NCI-H2081 (cell line): ENCODE data around the gene ZNF324.
"Not testable (repeated sequence)": the region's sequence is repeated elsewhere in the genome, so short reads cannot be mapped to it uniquely, and the experiment has no call there.

ENCODE experiments used
- DNase-seq, 2 experiments: peaks; one replicate each; lab custom pipeline; 2025; lab: John Stamatoyannopoulos, UW

The ZNF324 gene

DNA sequence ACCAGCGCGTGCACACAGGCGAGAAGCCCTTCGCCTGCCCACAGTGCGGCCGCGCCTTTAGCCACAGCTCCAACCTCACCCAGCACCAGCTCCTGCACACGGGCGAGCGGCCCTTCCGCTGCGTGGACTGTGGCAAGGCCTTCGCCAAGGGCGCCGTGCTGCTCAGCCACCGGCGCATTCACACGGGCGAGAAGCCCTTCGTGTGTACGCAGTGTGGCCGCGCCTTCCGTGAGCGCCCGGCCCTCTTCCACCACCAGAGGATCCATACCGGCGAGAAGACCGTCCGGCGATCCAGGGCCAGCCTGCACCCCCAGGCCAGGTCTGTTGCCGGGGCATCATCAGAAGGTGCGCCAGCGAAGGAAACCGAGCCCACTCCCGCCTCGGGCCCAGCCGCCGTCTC is 4.9 kb downstream of the ZNF324 start:
- DNase-seq: no peak

DNA sequence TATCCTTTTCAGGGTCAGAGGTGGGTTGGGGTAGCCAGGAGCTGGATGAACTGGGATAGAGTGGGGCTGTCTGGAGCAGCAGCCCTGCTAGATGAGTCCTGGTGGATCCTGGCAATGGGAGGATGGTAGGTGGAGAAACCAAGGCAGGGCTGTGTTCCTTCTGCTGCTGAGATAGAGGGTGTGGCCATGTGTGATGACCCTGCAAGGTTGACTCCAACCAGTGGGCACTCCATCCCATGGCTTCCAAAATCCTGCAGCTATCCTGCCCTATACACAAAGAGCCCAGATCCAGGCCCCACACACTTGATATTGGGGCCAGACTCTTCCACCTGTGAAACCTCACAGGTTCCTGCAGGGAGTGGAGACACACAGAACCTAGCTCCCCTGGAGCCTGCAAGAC is 6.9 kb downstream of the ZNF324 start:
- DNase-seq: no peak

DNA sequence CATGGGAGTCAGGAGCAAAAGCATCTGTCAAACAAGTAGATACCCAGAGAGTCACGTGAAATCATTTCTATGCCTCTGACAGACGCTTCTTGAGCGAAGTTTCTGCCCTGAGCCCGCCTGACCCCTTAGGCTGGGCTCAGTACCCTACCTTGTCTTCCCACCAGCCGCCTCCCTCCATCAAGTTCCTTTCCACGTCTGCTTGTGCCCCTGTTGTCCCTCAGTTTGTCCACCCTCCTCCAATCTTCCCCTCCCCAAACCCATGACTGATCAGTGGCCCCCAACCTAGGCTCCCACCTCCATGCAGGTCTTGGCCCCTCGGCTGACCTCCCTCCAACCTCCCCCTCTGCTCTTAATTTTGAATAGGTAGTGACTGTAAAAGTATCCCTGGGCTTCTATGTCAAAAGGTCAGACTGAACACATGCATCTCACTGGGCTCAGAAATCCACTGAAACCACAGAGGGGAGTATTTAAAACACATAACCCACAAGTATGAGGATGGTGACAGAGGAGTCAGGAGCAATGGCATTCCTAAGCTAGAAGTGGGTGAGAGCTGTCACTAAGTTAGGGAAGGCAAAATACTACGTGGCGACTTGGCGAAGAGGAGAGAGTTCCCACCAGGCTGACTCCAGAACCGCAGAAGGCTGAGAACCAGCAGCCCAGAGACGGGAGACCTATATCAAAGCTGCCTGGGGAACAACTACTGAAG is 7.6 kb downstream of the ZNF324 start:
- no peak for DNase-seq

DNA sequence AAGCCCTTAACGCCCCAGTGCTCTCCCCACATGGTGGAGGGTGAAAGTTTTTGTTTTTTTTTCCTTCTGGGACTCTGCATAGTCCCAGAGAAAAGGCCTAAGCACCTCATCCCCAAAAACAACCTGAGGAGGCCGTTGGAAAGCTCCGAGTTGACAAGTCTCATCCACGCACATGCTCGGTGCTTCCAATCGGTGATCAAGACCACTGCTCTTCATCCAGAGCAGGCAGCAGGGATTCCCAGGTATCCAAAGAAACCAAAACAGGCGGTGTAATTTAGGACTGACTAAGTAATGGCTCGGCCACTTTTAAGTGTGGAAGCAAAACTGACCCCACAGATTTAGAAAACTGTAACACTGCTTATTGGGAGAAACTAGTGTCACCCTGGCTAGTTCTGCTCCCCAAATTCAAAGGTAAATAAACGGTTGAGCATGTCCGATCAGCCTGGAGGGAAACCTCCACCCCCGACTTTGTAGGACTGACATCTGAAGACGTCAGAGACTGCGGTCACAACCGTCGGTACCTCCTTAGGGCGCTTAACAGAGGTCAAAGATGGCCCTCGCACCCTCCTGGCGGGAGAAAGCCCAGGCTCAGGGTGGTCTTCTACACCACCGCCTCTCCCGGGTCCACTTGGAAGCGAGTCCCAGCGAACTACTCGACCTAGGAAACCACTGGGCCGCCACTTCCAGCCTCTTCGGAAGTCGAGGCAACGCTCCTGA is 8.3 kb downstream of the ZNF324 start:
- DNase-seq: no peak

DNA sequence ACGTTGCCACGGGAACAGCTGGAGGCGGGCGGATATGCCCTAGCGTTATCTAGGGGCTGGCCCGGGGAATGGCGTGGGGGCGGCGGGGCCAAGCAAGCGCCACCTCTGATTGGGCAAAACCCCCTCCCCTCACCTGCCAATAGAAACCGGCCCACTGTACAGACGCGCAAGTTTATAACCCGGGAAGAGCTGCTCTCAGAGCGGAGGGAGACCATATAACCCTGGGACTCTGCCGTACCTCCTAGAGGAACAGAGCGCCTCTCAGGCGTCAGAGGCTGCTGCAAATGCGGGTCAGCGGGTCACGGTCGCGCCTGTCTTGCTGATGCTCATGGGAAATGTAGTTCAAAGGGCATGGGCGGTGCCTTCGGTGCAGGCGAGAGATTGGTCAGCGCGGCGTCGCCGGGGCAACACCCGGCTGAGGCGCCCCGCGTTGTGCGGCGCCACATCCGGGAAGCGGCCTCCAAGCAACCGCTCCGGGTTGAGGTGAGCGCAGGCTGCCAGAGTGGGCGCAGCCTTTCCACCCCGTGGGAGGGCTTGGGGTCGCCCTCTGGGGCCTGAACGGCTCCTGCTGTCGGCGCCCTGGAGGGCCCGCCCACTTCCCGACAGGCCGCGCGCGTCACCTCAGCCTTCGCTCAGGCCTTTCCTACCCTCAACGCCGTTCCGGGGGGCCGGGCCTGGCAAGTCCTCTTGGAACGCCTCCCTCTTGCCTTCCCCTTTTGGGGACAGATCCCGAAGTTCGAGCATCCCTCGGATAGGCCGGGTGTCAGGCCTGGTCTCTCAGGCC is 9.0 kb downstream of the ZNF324 start, which contains the start of gene ZNF446:
Gene ZNF446, plus strand, starts transcription at position 639 of the 784 bp plus-strand sequence. CDS start 867 bp downstream, outside the sequence.
- DNase-seq: peak; percentile 93 to 96

DNA sequence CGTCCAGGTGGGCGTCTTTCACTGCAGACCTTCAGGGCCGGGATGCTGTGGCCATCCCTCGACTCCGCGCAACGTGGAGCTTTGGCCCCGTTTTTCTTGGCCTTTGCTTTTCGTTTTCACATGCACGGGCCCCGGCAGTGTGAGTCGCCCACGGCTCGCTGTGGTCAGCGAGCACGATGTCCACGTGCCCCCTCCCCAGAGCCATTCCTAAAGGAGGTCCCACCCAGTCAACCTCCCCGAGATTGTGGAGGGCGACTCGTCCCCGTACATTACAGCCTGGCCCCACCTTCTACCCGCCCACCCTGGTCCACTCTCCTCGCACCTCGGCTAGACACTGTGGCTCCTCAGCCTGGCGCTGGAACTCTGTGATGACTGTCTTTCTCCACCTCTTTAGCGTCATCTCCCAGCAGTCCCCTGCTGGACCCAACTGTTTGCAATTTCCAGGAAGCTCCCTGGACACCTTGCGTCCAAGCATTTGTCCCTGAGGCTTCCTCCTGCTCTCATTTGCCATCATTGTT is 9.7 kb downstream of the ZNF324 start:
- peak in 1 of 2 experiments; percentile 7 for DNase-seq

DNA sequence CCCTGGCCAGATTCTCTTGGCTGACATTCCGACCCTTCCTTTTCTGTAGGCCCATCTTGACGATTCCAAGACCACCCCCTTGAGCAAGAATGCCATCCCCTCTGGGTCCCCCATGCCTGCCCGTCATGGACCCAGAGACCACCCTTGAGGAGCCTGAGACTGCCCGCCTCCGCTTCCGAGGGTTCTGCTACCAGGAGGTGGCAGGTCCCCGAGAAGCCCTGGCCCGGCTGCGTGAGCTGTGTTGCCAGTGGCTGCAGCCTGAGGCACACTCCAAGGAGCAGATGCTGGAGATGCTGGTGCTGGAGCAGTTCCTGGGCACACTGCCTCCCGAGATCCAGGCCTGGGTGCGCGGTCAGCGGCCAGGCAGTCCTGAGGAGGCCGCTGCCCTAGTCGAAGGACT is 10.2 kb downstream of the ZNF324 start:
- no peak for DNase-seq

DNA sequence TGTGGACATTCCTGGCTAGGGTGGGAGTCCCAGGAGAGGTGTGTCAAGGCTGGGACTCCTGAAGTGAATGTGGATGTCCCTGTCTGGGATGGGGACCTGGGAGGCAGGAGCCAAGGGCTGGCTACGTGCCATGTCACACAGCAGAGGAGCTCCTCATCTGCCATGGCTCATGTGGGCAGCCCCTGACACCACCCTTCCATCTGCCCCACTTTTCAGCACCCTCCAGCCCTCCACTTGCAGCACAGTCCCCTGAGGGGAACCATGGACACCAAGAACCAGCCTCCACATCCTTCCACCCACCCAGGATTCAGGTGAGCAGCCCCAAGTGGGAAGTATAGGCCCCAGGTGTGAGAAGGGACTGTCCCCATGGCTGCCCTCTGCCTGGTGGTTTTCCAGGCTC is 11.0 kb downstream of the ZNF324 start:
- no peak for DNase-seq

DNA sequence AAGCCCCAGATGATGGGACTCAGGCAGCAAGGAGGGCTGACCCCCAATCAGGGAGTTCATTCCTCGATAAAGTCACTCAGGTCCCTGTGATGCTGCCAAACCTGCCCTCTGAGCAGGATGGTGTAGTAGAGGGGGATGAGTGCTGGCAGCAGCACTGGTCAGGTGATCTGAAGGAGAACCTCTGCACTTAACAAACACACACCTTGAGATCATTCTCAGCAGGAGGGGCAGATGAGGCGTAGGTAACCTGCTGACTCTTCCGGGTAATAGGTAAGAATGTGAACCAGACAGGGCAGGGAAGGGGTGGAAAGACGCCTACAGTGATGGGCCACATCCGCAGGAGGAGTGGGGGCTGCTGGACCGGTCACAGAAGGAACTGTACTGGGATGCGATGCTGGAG is 12.4 kb downstream of the ZNF324 start:
- no peak for DNase-seq

DNA sequence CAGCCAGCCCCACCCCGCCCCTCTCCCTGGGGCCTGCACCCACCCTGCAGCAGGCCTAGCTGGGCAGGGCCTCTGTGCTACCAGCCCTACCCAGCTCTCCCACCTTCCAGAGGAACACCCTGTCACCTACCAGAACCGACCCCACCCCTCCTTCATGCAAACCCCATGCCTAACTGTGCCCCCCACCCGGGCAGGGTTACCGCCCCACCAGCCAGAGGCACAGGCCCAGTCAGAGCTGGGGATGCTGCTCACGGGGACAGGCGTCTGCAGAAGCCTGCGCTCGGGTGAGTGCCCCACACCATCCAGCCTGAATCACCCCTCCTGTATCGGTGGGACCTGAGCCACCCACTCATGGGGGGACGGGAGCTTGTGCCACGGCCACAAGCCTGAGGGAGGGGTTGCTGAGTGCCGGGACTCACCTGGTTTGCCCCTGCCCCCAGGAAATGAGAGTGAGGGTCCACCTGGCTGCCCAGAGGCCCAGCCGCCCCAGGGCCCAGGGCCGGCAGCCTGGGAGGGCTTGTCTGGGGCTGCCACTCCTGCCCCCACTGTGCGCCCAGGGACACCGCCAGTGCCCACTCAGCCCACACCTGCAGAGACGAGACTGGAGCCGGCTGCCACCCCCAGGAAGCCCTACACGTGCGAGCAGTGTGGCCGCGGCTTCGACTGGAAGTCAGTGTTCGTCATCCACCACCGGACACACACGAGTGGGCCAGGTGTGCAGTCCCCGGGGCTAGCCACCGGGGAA is 13.0 kb downstream of the ZNF324 start:
- no peak for DNase-seq

DNA sequence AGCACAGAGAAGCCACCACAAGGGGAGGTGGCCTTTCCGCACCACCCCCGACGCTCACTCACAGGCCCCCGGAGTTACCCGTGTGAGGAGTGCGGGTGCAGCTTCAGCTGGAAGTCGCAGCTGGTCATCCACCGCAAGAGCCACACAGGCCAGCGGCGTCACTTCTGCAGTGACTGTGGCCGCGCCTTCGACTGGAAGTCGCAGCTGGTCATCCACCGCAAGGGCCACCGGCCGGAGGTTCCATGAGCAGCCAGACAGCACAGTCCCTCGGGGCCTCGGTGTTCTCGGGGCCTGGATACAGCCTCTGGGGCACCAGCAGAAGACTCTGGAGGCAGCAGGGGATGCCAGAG is 13.6 kb downstream of the ZNF324 start:
- no peak for DNase-seq

DNA sequence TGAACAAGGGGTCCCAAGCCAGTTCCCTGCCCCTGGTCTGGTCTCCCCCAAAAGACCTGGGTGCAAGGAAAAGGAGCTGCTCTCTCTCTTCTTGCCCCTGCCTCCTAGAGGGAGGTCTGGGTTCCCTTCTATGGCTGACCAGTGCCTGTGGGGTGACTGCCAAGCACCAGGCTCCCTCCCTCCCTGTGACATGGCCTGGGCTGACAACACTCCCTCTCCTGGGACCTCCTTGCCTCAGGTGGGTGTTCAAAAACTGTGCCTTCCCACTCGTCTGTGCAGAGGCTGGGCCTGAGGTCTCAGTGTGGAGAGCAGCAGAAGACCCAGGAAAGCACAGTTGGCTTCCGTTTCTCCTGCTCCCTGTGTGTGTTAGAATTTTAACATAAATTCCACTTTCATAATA is 14.0 kb downstream of the ZNF324 start:
- DNase-seq: no peak

DNA sequence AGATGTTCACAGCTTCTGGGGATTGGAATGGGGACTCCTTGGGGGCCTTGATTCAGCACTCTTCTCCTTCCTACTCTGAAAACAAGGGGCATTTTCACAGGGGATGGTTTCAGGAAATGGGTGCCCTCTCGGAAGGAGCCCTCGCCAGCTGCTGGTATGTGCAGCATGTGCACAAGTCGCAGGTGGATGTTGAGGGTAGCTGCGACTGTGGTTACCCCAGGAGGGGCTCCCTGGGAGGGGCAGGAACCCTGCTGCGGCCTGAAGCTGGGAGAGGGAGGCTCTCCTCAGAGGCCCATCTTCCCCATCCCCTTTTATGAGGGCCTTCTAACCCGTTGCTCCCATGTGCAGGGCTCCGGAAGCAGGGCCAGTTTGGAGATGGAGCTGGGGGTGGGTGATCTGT is 15.5 kb downstream of the ZNF324 start:
- DNase-seq: no peak

DNA sequence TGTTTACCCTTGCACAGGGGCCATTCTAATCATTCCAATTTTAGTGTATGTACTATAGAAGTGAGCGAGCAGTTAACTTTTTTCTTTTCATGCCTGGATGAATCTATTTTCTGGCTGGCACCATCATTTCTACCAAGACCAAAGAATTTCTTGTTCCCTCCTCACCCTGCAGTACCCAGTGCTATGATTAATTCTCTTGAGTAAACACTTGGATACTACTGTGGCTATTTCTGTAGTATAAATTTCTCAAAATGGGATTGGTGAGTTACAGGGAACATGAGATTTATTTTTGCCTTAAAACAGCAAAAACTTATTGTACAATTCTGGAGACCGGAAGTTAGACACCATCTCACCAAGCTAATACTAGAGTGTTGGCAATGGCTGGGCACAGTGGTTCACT is 16.9 kb downstream of the ZNF324 start:
- no peak for DNase-seq

DNA sequence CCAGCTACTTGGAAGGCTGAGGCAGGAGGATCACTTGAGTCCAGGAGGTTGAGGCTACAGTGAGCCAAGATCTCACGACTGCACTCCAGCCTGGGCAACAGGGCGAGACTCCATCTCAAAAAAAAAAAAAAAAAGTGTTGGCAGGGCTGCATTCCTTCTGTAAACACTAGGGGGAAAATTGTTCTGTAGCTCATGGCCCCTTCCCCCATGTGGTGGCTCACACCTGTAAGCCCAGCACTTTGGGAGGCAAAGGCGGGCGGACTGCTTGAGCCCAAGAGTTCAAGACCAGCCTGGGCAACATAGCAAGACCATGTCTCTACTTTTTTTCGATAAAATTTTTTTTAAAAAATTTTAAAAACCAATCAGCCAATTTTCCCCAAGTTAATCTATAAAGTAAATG is 17.5 kb downstream of the ZNF324 start:
- DNase-seq: not testable (repeated sequence)

DNA sequence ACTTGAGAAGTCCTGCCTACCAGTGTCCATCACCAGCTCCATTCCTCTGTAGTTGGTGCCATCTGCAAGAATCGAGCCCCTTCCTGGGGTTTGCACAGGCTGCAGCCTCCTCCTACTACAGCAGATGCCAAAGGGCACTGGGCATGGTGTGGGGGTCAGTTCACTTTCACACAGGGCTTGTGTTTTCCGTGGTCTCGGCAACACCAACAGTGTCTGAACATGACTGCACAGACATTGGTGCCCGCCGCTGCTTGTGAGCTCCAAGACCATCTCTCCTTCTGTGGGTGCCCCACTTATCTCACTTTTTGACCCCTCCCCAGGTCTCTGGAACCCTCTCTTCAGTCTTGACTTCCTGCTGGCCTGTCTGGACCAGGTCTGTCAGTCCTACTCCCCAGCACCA is 24.5 kb downstream of the ZNF324 start:
- DNase-seq: no peak

DNA sequence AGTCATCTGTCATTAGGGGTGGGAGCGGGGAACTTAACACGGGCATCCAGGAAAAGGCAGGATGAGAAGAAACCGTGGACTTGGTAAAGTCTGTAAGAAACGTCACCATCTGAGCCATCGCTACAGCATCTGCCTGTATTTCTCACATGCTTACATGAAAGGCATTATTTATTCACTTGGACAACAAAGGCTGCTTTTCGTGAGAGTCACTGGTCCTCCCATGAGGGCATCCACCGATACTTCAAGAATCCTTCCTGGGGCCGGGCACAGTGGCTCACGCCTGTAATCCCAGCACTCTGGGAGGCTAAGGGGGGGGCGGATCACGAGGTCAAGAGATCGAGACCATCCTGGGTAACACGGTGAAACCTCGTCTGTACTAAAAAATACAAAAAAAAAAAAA is 25.4 kb downstream of the ZNF324 start:
- DNase-seq: no peak

DNA sequence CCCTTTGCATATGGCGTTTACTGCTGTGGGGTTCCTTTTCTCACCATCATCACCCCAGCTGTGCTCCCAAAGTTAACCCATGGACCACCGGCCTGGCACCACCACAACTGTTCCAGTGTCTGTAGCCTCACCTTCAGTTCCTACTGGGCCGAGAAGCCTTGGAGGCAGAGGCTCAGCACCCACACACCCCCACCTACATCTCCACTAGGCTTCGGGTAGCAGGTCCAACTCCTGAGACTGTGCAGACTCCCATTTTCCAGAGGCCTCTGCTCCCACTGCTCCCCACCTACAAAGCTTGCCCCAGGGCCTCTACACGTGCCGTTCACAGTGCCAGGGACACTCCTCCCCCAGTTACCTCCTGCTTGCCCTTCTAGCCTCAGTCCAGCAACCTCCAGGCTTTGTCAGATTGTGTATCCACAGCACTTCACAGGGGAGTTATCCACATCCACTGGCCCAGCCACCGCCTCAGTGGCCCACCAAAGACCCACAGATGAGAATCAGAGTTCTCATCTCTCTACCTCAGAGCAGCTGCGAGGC is 30.8 kb downstream of the ZNF324 start:
- no peak for DNase-seq

DNA sequence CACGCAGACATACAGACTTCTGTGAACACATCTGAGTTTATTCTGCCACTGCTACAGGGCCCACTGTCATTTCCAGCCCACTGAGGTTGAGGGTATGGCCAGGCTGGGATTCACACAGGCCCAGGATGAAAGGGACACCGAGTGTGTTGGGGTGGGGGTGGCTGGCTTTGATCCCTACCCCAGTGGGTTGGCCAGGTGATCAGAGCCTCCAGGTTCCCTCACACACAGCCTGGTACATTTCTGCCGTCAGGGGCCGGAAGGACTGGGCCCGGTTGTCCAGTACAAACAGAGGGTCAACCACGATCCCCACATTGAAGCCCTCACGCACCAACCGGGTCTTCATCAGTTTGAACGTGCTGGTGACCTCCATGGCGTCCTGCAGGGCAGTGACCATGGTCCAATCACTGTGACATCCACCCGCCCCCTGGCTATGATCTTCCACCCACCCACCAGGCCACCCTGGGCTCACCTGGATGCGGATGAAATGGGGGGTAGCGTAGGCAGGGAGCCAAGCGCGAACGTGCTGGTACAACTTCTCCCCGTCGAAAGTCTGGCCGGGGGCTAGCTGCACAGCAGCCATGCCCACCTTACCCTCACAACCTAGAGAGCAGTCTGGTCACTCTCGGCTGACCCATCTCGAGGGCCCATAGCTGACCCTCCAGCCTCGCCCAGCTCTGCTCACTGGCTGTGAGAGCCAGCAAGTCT is 31.6 kb downstream of the ZNF324 start:
- DNase-seq: no peak

DNA sequence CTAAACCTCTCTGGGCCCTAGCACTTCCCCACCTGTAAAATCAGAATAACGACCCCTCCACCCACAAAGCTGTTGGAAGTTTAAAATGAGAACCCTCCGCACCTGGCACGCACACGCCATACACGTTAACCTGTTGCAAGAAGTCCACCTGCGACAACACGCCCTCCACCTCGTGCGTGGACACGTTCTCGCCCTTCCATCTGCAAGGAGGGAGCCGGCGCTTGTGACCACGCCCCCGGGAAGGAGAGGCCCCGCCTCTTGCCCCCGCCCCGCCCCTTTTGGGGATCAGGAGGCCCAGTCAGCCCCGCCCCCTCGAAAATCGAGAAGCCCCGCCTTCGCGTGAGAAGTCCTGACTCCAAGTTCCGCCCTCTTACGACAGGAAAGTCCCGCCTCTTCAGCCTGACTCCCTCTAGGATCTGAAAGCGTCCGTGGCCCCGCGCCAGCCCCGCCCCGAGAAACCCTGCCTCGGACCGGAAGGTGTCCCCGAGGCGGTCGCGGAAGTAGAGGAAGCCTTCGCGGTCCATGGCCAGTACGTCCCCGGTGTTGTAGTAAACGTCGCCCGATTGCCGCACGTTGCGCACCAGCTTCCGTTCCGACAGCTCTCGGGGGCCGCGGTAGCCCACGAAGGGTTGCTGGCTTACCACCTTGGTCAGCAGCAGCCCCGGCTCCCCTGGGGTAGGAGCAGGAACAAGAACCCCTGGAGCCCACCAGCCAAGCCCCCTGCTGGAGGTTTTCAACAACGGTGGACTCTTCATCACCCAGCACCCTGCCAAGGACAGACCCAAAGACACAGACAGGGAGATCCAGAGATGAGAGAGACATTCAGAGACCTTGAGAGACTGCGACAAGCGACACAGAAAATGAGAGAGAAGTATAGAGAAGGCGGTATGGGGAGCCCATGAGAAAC is 32.4 kb downstream of the ZNF324 start:
- peak; percentile 98 to 99 for DNase-seq
